Progenitor cell of endocrine pancreas (in vitro differentiated cells): ENCODE data around the gene IGF1R. TPM values are rescaled to one million over a fixed set of nuclear protein-coding genes. Genes with fewer than 3 reads are reported as not detected.

Experiments used
- DNase-seq: peaks from one replicate; pipeline ENCODE4 v3.0.0; 2021; ENCODE audit warnings: low spot score; ENCODE audit not compliant: unreplicated experiment
- H3K27ac Mint-ChIP-seq: 2 replicates; pipeline ENCODE4 v1.8.0; 2021; ENCODE audit warnings: mild to moderate bottlenecking, moderate library complexity, mixed read lengths
- H3K27me3 Mint-ChIP-seq: 2 replicates; pipeline ENCODE4 v1.8.0; 2021; ENCODE audit warnings: mixed read lengths
- H3K36me3 Mint-ChIP-seq: 2 replicates; pipeline ENCODE4 v1.8.0; 2022; ENCODE audit warnings: mixed read lengths; ENCODE audit not compliant: insufficient read depth
- H3K4me1 Mint-ChIP-seq: 2 replicates; pipeline ENCODE4 v1.8.0; 2021; ENCODE audit warnings: low read depth, mixed read lengths
- H3K4me3 Mint-ChIP-seq: 2 replicates; pipeline ENCODE4 v1.8.0; 2021; ENCODE audit warnings: low read depth, mild to moderate bottlenecking, moderate library complexity, mixed read lengths
- H3K9me3 Mint-ChIP-seq: 2 replicates; pipeline ENCODE4 v1.8.0; 2021; ENCODE audit warnings: low read depth, mixed read lengths
- total RNA-seq: library from RNA; stranded (reverse); gene quantifications from 2 replicates; pipeline ENCODE4 v1.2.1, GENCODE V29; 2021
- TF ChIP-seq, protein P1 (sequence below): fragments of 200-600 bp; sonication (generic); IDR thresholded peaks from one replicate; pipeline ENCODE4 v1.5.0; 2021; ENCODE audit warnings: antibody characterized with exemption, mild to moderate bottlenecking; ENCODE audit not compliant: unreplicated experiment

IGF1R gene
- total RNA-seq, 1 donor from 2014 or later = 106 TPM

DNA sequence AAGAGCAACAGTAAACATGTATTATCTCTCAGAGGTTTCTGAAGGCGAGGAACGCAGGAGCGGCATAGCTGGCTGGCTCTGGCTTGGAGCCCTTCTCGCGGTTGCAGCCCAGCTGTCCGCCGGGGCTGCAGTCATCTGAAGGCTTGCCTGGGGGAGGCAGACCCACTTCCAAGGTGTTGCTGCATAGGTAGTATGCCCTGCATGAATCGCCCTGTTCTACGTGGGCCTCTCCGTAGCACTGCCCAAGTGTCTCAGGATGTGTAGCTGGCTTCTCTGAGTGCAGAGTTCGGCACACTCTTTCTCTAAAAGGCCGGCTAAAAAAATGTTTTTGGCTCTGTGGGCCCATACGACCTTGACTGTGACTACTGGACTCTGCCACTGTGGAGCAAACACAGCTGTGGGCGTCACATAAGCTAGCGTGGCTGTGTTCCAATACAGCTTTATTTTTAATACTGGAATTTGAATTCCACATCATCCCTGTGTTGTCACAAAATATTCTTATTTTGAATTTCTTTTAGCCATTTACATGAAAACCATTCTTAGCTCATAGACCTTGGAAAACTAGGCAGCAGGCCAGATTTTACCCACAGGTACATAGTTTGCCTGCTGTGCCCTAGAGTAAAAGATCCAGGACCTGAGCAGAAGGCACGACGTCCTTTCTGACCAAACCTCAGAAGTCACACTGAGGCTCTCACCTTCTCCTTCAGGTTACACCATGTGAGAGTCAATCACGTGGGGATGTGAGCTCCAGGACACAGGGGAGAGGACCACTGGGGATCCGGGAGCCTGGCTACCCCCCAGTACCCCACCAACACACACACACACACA lies 303.4 kb downstream of the IGF1R start:
- no peak for DNase-seq
- Mint-ChIP-seq H3K9me3 (no peaks in the 10 kb centered on the region), H3K4me3 (no peak overlapping the region), H3K36me3 (peaks cover 12% of the 10 kb centered on the region), H3K27me3 (no peaks in the 10 kb centered on the region), H3K27ac (no peak overlapping the region), H3K4me1 (no peaks in the 10 kb centered on the region)
- TF ChIP-seq, protein P1, sequence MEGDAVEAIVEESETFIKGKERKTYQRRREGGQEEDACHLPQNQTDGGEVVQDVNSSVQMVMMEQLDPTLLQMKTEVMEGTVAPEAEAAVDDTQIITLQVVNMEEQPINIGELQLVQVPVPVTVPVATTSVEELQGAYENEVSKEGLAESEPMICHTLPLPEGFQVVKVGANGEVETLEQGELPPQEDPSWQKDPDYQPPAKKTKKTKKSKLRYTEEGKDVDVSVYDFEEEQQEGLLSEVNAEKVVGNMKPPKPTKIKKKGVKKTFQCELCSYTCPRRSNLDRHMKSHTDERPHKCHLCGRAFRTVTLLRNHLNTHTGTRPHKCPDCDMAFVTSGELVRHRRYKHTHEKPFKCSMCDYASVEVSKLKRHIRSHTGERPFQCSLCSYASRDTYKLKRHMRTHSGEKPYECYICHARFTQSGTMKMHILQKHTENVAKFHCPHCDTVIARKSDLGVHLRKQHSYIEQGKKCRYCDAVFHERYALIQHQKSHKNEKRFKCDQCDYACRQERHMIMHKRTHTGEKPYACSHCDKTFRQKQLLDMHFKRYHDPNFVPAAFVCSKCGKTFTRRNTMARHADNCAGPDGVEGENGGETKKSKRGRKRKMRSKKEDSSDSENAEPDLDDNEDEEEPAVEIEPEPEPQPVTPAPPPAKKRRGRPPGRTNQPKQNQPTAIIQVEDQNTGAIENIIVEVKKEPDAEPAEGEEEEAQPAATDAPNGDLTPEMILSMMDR = no peak

DNA sequence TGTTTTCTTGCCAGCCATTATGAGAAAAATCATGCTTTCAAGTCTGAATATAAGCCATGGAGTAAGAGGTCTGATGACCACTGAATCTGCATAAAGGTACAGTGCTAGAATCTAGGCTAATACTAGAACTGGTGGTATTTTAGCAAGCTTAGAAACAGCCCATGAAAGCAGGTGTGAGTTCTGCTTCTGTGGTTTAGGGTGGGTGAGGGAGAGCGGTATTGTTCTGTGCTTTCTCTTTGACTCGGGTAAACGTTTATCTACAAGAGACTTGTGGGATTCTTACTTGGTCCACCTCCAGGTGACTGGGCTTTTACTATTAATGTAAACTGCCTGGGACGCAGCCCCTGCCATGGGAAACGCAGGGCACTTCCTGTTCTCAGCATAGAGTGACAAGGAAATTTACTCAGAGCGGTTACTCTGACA lies 304.1 kb downstream of the IGF1R start:
- no peak overlapping the region for H3K4me3 Mint-ChIP-seq
- no peaks in the 10 kb centered on the region for H3K9me3 Mint-ChIP-seq
- no peaks in the 10 kb centered on the region for H3K27me3 Mint-ChIP-seq
- TF ChIP-seq, protein P1 = no peak
- no peaks in the 10 kb centered on the region for H3K4me1 Mint-ChIP-seq
- H3K36me3 Mint-ChIP-seq = peaks cover 15% of the 10 kb centered on the region
- H3K27ac Mint-ChIP-seq = peak overlapping the region; percentile 41
- DNase-seq = no peak

DNA sequence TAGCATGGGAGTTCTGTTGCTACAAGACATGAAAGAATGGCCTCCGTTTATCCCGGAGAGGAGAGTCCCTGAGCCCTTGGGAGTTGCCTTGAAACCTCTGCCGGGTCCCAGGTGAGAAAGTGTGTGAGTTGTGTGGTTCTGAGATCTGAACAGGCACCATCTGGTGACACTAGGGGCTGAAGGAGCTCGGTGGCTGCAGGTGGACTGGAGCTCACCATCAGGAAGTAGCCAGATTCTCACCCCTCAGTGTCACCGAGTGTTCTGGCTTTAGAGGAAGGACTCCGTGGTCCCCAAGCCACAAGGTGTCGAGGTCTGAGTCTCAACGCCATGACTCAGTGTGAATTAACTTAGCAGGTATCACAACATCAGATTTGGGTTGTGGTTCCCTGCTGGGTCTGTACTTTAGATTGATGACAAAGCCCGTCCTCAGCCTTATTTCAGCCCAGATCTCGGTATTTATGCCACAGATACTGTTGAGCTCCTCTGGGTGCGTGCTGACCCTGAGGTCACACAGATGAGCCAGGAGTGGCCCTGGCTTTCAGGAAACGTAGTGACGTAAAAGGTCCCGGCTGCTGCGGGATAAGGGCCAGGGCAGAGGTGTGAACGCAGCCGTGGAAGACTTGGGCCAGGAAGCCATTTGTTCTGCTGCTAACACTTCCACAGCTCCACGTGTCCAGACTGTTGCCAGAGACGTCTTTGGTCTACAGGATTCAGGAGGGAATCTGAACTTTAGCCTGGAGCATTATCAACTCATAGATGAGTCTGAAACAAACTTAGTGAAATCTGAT lies 304.9 kb downstream of the IGF1R start:
- Mint-ChIP-seq H3K4me3 (no peak overlapping the region), H3K36me3 (peaks cover 21% of the 10 kb centered on the region), H3K27me3 (no peaks in the 10 kb centered on the region), H3K9me3 (no peaks in the 10 kb centered on the region), H3K4me1 (no peaks in the 10 kb centered on the region), H3K27ac (no peak overlapping the region)
- TF ChIP-seq, protein P1 = no peak
- no peak for DNase-seq

DNA sequence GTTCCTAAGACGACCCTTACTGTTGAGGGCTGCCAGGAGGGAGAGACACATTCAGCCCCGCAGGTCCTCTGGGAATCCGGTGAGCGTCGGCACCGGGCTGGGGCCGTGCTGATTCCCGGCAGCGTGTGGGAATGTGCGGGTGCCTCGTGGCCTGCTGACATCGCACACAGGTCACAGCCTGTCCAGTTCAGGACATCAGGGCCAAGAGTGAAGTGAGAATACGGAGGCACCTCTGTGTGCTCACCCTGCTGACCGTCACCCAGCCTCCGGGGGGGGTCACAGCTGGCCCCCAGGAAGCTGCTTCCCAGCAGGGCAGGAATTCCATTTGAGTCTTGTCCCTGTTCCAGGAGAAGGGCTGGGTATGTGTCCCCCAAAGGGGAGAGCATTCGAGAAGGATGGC lies 305.6 kb downstream of the IGF1R start:
- Mint-ChIP-seq H3K27ac (no peak overlapping the region), H3K4me3 (no peak overlapping the region), H3K4me1 (no peaks in the 10 kb centered on the region), H3K27me3 (no peaks in the 10 kb centered on the region), H3K36me3 (peaks cover 23% of the 10 kb centered on the region), H3K9me3 (no peaks in the 10 kb centered on the region)
- TF ChIP-seq, protein P1 = no peak
- DNase-seq = no peak

DNA sequence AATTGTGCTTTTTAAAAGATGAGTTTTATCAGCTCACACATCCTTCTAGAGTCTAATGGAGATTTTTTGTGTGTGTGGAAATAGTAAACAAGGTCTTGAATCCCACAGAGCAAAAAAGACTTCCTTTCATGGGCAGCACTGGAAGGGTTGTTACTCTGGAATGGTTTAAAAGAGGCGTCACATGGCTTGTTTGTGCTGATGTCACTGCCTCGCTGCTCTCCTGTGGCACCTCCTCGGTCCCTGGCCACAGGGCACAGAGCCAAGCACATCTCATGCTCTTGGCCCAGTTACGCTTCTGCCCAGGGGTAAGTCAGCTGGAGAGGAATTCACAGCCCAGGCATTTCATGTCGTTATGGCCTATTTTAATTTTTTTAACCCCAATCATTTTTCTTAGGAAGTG lies 306.1 kb downstream of the IGF1R start:
- DNase-seq = no peak
- H3K27me3 Mint-ChIP-seq = no peaks in the 10 kb centered on the region
- H3K27ac Mint-ChIP-seq = no peak overlapping the region
- TF ChIP-seq, protein P1 = no peak
- no peaks in the 10 kb centered on the region for H3K4me1 Mint-ChIP-seq
- H3K36me3 Mint-ChIP-seq = peaks cover 22% of the 10 kb centered on the region
- no peak overlapping the region for H3K4me3 Mint-ChIP-seq
- no peaks in the 10 kb centered on the region for H3K9me3 Mint-ChIP-seq
